IPS-18c (cell line): ENCODE data around the gene CCDC150.

Source experiments
- H3K4me3 ChIP-seq: 2 replicates; pipeline ENCODE4 v1.7.0; 2013; ENCODE audit warnings: low read depth, mild to moderate bottlenecking, low read length, moderate library complexity; ENCODE audit not compliant: insufficient read depth
- H3K9me3 ChIP-seq: one replicate; pipeline ENCODE4 v1.6.1; 2013; ENCODE audit warnings: mild to moderate bottlenecking, low read length, moderate library complexity; ENCODE audit not compliant: control insufficient read depth, insufficient read depth

The CCDC150 gene

DNA sequence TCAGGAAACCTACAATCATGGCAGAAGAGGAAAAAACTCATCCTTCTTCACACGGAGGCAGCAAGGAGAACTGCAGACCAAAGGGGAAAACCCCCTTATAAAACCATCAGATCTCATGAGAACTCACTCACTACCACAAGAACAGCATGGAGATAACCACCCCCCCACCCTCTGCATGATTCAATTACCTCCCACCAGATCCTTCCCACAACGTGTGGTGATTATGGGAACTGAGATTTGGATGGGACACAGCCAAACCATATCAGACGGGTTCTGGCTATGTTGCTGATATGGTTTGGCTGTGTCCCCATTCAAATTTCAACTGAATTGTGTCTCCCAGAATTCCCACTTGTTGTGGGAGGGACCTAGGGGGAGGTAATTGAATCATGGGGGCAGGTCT lies 28.7 kb upstream of the CCDC150 start:
- Histone ChIP-seq H3K9me3 (no peaks in the 10 kb centered on the region), H3K4me3 (no peak overlapping the region)

DNA sequence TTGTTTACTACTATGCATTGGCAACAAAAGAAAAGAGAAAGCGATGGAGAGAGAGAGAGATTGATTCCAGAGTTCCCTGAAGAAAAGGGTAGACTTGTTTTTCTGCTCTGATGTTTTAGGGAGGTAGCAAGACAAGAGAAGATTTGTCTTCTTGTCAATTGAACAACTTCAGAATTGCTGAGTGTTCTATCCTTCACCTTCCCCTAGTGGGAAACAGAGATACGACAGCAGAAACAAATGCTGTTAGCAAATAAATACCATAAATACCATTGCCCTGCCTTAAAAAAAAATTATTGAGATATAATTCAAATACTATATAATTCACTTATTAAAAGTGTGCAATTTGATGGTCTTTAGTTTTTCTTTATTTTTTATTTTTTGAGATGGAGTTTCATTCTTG lies 26.2 kb upstream of the CCDC150 start:
- Histone ChIP-seq H3K4me3 (no peak overlapping the region), H3K9me3 (no peaks in the 10 kb centered on the region)

- H3K9me3 ChIP-seq = no peaks in the 10 kb centered on the region
- H3K4me3 ChIP-seq = no peak overlapping the region
Measured at GRCh38 chr2:196617430-196617829, 22.1 kb upstream of the CCDC150 start.

- H3K9me3 ChIP-seq = no peaks in the 10 kb centered on the region
Measured at GRCh38 chr2:196618661-196619060, 20.9 kb upstream of the CCDC150 start.

DNA sequence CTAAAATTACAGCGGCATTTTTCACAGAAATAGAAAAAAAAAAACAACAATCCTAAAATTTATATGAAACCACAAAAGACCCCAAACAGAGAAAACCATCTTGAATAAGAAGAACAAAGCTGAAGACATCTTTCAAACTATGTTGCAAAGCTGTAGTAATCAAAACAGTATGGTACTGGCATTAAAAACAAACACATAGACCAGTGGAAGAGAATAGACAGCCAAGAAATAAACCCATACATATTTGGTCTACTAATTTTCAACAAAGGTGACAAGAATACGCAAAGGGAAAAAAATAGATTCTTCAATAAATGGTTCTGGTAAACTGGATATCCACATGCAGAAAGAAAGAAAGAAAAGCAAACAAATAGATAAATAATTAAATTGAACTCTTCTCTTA lies 9.0 kb upstream of the CCDC150 start:
- Histone ChIP-seq H3K9me3 (no peaks in the 10 kb centered on the region), H3K4me3 (no peak overlapping the region)

More at GRCh38 chr2:196618661-196619060, 20.9 kb upstream of the CCDC150 start:
- H3K4me3 ChIP-seq = no peak overlapping the region

DNA sequence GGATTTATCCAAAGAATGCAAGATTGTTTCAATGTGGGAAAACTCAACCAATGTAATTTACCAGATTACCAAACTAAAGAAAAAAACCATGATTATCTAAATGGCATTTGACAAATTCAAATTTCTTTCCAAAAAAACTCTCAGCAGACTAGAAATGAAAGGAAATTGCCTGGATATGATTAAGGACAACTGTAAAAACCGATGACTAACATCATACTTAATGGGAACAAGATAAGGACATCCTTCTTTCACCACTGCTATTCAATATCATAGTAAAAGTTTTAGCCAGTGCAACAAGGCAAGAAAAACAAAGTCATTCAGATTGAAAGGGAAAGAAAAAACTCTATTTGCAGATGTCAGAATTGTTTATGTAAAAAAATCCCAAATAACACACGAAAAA lies 4.4 kb upstream of the CCDC150 start:
- Histone ChIP-seq H3K9me3 (no peaks in the 10 kb centered on the region), H3K4me3 (no peak overlapping the region)

- Histone ChIP-seq H3K4me3 (no peak overlapping the region), H3K9me3 (no peaks in the 10 kb centered on the region)
Measured at GRCh38 chr2:196638765-196639164, 750 bp upstream of the CCDC150 start.

- peak overlapping the region; percentile 92 for H3K4me3 ChIP-seq
- no peaks in the 10 kb centered on the region for H3K9me3 ChIP-seq
Measured at GRCh38 chr2:196640031-196640548, 575 bp downstream of the CCDC150 start.

DNA sequence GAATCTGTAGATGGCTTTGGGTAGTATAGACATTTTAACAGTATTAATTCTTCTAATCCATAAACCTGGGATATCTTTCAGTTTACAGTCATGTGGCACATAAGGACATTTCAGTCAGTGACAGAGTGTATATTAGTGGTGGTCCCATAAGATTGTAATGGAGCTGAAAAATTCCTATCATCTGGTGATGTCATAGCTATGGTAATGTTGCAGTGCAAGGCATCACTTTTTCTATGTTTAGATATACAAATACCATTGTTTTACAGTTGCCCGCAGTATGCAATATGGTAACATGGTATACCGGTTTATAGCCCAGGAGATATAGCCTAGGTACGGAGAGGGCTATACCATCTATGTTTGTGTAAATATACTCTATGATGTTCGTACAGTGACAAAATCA lies 9.7 kb downstream of the CCDC150 start:
- no peak overlapping the region for H3K4me3 ChIP-seq

GRCh38 chr2:196651387-196652094 lies 12.0 kb downstream of the CCDC150 start:
- H3K9me3 ChIP-seq = peaks cover 12% of the 10 kb centered on the region

More for the DNA sequence above, 9.7 kb downstream of the CCDC150 start:
- peaks cover 12% of the 10 kb centered on the region for H3K9me3 ChIP-seq

GRCh38 chr2:196652869-196653268 lies 13.4 kb downstream of the CCDC150 start:
- peaks cover 12% of the 10 kb centered on the region for H3K9me3 ChIP-seq
- H3K4me3 ChIP-seq = 0 out of 2 replicates have a peak overlapping the region, but pooled peaks have one; percentile 32

More at GRCh38 chr2:196651387-196652094, 12.0 kb downstream of the CCDC150 start:
- H3K4me3 ChIP-seq = no peak overlapping the region

- peaks cover 12% of the 10 kb centered on the region for H3K9me3 ChIP-seq
- no peak overlapping the region for H3K4me3 ChIP-seq
Measured at GRCh38 chr2:196653843-196654242, 14.3 kb downstream of the CCDC150 start.

DNA sequence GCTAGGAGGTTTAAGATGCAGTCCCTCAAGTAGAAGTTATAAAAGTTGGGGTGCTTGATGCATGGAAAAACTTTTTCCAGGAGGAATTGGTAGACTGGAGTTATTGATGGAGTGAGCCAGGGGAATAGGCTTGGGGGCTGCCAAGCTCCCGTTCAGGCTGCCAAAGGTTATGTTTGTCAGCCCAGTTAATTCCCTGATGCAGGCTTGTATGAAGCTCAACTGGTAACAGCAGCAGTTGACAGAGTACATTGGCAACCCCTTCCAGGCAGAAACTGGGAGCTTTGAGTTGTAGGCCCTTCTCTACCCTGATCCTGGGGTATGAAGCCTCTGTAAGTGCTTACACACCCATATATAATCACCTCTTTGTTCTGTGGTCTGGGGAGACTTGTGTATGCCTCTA lies 16.2 kb downstream of the CCDC150 start:
- Histone ChIP-seq H3K4me3 (no peak overlapping the region), H3K9me3 (peaks cover 12% of the 10 kb centered on the region)

GRCh38 chr2:196657333-196657732 lies 17.8 kb downstream of the CCDC150 start:
- H3K4me3 ChIP-seq = no peak overlapping the region
- H3K9me3 ChIP-seq = peaks cover 6% of the 10 kb centered on the region

DNA sequence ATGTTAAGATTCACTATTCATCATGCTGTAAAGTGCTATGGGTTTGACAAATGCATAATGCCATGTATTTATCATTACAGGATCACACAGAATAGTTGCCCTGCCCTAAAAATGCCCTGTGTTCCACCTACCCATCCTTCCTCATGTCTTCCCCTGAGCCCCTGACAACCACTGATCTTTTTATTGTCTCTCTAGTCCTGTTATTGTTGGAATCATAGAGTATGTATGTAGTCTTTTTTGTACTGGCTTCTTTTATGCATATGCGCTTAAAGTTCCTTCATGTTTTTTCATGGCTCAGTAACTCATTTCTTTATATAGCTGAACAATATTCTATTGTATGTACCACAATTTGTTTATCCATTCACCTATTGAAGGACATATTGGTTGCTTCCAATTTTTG lies 20.3 kb downstream of the CCDC150 start:
- Histone ChIP-seq H3K4me3 (no peak overlapping the region), H3K9me3 (no peaks in the 10 kb centered on the region)

DNA sequence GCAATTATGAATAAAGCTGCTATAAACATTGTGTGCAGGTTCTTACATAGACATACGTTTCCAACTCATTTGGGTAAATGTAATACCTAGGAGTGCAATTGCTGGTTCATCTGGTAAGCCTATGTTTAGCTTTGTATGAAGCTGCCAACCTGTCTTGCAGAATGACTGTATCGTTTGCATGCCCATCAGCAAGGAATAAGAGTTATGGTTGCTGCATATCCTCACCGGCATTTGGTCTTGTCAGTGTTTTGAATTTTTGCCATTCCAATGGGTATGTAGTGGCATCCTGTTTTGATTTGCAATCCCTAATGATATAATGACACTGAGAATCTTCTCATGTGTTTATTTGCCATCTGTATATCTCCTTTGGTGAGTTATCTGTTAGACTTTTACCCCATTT lies 20.7 kb downstream of the CCDC150 start:
- no peaks in the 10 kb centered on the region for H3K9me3 ChIP-seq
- no peak overlapping the region for H3K4me3 ChIP-seq

DNA sequence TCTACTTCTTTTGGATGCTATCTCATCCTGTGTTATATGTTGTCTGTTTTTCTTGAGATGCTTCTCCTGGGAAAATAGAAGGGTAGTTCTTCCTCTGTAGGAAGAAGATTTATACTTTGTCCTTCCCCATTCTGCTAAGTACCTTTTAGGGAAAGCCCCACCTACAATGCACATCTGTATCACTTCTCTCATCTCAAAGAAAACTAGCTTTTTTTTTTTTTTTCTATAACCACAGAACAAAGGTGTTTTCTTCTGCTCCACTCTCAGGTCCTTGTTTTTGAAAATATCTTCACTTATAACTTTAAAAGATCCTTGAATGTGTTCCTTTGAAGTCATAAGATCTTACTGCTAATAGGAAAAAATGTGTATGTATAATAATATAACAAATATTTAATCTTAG lies 30.8 kb downstream of the CCDC150 start:
- Histone ChIP-seq H3K4me3 (no peak overlapping the region), H3K9me3 (no peaks in the 10 kb centered on the region)

DNA sequence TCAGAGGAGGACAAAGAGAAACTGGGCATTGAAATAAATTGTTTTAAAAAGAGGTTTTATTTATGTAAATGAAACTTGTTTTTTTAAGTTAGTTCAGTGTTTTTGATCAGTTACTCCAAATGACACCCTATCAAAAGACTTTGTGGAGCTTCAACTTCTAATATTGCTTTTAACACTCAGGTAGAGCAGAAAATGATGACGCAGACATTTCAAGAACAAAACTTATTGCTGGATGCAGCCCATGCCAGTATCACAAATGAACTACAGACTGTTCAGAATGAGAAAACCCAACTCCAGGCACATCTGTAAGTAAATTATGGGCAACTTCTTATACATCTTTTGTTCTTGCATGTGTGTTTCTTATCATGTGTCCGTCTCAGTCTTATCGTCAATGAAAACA lies 36.4 kb downstream of the CCDC150 start:
- H3K4me3 ChIP-seq = no peak overlapping the region
- H3K9me3 ChIP-seq = no peaks in the 10 kb centered on the region

DNA sequence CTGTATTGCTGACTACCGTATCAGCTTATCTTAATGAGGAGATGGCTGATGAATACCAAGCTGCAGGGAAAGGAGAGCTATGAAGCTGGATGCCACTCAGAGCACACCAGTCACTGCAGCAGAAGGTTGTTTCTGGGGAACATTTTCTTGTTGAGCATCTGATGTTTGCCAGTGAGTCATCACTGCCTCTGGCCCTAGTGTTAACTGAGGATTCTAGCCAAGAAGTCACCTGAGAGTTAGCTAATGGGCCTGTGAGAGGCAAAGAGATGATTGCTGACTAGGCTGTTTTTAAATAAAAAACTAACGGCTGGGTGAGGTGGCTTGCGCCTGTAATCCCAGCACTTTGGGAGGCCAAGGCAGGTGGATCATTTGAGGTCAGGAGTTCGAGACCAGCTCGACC lies 37.9 kb downstream of the CCDC150 start:
- H3K9me3 ChIP-seq = no peaks in the 10 kb centered on the region
- no peak overlapping the region for H3K4me3 ChIP-seq
